ENCODE data around the gene ZNF507. TPM values are rescaled to one million over a fixed set of nuclear protein-coding genes. Genes with fewer than 3 reads are reported as not detected.
"Not testable (repeated sequence)": the region's sequence is repeated elsewhere in the genome, so short reads cannot be mapped to it uniquely, and the experiment has no call there.

Gene ZNF507
- total RNA-seq, 4 donors from 2014 or later = 20.3 to 30.0 (median 22.5) TPM

DNA sequence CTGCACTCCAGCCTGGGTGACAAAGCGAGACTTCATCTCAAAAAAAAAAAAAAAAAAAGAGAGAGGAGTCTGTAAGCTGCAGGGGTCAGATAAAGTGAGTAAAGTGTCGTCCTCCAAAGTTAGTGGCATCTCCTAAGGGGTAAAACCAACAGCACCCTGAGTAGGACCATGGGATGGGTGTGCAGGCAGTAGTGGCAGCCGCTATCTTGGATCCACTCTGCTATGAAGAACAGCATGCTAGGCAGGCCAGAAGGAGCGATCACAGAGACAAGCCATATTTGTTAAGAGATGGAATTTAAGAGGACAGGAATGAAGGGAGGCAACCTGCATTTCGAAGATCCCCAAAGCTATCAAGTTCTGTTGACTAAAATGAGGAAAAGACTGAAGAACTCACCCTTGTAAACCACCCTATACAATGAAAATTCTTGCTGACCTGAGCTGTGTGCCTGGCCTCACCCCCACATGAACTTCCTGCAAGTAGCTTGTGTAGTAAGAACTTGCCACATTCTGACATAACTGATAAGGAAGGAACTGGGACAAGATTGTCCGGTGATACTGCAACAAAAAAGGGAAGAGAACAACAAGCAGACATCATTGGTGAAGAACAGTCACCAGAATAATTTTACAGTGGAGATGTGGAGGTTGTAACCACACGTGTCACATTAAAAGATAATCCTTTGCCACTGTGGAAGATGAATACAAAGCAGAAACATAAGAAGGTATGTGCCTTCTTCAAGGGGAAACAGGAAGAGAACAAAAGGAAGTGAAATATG is 76.4 kb downstream of the ZNF507 start:
- in situ Hi-C loops (cut with MboI; ENCODE audit: low pct_ligation_motif_present in 1 of 4, low pct_unique_long_range_greater_than_20kb in 1 of 4, low sequenced_read_pairs in 3 of 4) (no loop called here), intact Hi-C loops (cut with DNase I; ENCODE audit: low total_unique reads) (no loop called here)
- H3K27ac ChIP-seq = no peak overlapping the region
- 70 to 76% methylated on average over 6 to 7 of the region's 7 CpGs for WGBS, 2 donors (ENCODE audit: low coverage in 1 of 2)
- no peak overlapping the region for H3K4me3 ChIP-seq
- TF ChIP-seq, protein P1, sequence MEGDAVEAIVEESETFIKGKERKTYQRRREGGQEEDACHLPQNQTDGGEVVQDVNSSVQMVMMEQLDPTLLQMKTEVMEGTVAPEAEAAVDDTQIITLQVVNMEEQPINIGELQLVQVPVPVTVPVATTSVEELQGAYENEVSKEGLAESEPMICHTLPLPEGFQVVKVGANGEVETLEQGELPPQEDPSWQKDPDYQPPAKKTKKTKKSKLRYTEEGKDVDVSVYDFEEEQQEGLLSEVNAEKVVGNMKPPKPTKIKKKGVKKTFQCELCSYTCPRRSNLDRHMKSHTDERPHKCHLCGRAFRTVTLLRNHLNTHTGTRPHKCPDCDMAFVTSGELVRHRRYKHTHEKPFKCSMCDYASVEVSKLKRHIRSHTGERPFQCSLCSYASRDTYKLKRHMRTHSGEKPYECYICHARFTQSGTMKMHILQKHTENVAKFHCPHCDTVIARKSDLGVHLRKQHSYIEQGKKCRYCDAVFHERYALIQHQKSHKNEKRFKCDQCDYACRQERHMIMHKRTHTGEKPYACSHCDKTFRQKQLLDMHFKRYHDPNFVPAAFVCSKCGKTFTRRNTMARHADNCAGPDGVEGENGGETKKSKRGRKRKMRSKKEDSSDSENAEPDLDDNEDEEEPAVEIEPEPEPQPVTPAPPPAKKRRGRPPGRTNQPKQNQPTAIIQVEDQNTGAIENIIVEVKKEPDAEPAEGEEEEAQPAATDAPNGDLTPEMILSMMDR (IDR thresholded peaks at IDR 0.05) = no peak
- TF ChIP-seq POLR2AphosphoS5 (IDR thresholded peaks at IDR 0.05) = no peak
- TF ChIP-seq EP300 (IDR thresholded peaks at IDR 0.05; ENCODE audit: low read depth) = no peak
- no peaks in the 10 kb centered on the region for H3K36me3 ChIP-seq
- DNase-seq = no peak
- H3K27me3 ChIP-seq = no peaks in the 10 kb centered on the region
- H3K4me1 ChIP-seq = no peaks in the 10 kb centered on the region
- no peaks in the 10 kb centered on the region for H3K9me3 ChIP-seq

DNA sequence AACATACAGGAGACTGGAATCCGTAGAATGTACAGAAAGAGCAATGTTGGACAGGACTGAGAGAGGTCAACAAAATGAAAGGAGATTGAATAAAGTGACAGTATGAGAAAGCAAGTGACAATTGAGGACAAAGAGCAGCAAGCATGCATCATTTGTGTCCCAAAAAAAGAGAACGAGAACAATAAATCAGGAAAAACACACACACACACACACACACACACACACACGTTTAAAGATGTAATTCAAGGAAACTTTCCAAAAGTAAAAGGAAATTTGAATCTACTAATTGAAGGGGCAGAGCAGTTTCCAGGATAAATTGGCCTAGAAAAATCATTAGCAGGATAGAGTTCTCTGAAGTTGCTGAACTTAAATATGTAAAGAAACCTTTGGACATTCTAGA is 77.0 kb downstream of the ZNF507 start:
- TF ChIP-seq POLR2AphosphoS5 (IDR thresholded peaks at IDR 0.05) (no peak), EP300 (IDR thresholded peaks at IDR 0.05; ENCODE audit: low read depth) (no peak), POLR2A (IDR thresholded peaks at IDR 0.05) (no peak)
- TF ChIP-seq, protein P1 (IDR thresholded peaks at IDR 0.05) = no peak
- Histone ChIP-seq H3K27ac (no peak overlapping the region), H3K27me3 (no peaks in the 10 kb centered on the region), H3K4me3 (no peak overlapping the region), H3K36me3 (no peaks in the 10 kb centered on the region), H3K9me3 (no peaks in the 10 kb centered on the region), H3K4me1 (no peaks in the 10 kb centered on the region)
- no peak for DNase-seq
- 71 to 83% methylated on average over 3 of the region's 3 CpGs for WGBS, 2 donors (ENCODE audit: low coverage in 1 of 2)
- in situ Hi-C loops (cut with MboI; ENCODE audit: low pct_ligation_motif_present in 1 of 4, low pct_unique_long_range_greater_than_20kb in 1 of 4, low sequenced_read_pairs in 3 of 4) = no loop called here
- intact Hi-C loops (cut with DNase I; ENCODE audit: low total_unique reads) = no loop called here

DNA sequence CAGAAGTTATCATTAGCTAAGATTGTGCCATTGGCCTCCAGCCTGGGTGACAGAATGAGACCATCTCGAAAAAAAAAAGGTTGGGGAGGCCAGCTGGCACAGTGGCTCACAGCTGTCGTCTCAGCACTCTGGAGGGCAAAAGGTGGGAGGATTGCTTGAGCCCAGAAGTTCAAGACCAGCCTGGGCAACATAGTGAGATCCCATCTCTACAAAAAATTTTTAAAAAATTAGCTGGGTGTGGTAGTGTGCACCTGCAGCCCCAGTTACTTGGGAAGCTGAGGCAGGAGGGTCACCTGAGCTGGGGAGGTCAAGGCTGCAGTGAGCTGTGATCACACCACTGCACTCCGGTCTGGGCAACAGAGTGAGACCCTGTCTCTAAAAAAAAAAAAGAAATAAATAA is 78.5 kb downstream of the ZNF507 start:
- H3K27ac ChIP-seq; H3K9me3 ChIP-seq; H3K4me1 ChIP-seq; in situ Hi-C loops (cut with MboI; ENCODE audit: low pct_ligation_motif_present in 1 of 4, low pct_unique_long_range_greater_than_20kb in 1 of 4, low sequenced_read_pairs in 3 of 4); DNase-seq; intact Hi-C loops (cut with DNase I; ENCODE audit: low total_unique reads); H3K4me3 ChIP-seq; H3K36me3 ChIP-seq; H3K27me3 ChIP-seq: not testable (repeated sequence)
- WGBS, 2 donors (ENCODE audit: low coverage in 1 of 2) = 97 to 100% methylated on average over 3 of the region's 3 CpGs

DNA sequence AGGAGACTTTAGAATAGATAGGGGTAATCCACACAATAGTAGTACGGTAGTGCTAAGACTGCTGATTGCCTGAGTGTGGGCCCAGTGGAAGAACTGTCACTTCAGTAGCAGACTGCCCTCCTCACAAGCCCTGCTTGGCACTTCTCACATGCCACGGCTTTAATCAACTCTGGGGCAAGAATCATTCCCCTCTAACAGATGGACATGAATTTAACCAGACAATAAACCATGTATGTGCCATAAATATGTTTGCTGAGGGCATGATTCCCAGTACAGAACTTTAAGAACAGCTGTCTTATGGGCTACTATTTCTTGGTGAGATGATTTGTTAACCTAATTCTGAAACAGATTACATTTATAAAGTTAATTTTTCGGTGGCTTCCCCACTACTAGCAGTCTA is 82.1 kb downstream of the ZNF507 start:
- DNase-seq = no peak

More for the DNA sequence above, 82.1 kb downstream of the ZNF507 start:
- Histone ChIP-seq H3K36me3 (no peaks in the 10 kb centered on the region), H3K4me1 (no peaks in the 10 kb centered on the region), H3K4me3 (no peak overlapping the region), H3K27me3 (no peaks in the 10 kb centered on the region), H3K9me3 (no peaks in the 10 kb centered on the region), H3K27ac (no peak overlapping the region)
- in situ Hi-C loops (cut with MboI; ENCODE audit: low pct_ligation_motif_present in 1 of 4, low pct_unique_long_range_greater_than_20kb in 1 of 4, low sequenced_read_pairs in 3 of 4) (no loop called here), intact Hi-C loops (cut with DNase I; ENCODE audit: low total_unique reads) (no loop called here)
- TF ChIP-seq POLR2A (IDR thresholded peaks at IDR 0.05) (no peak), EP300 (IDR thresholded peaks at IDR 0.05; ENCODE audit: low read depth) (no peak), POLR2AphosphoS5 (IDR thresholded peaks at IDR 0.05) (no peak)
- TF ChIP-seq, protein P1 (IDR thresholded peaks at IDR 0.05) = no peak
- WGBS, 2 donors (ENCODE audit: low coverage in 1 of 2) = 88 to 100% methylated on average over 1 to 3 of the region's 3 CpGs

Data from transverse colon (tissue), 4 donors.